ENCODE data around the gene WDR90. TPM values are rescaled to one million over a fixed set of nuclear protein-coding genes. Genes with fewer than 3 reads are reported as not detected.
A peak's percentile ranks its signal among the peaks of the same experiment; 100 is the strongest.

Gene WDR90
- total RNA-seq, 5 donors from 2014 or later (not counting 1 experiment from before 2014, with no cell fraction given): 19.7 to 35.7 (median 23.4) TPM

- Histone ChIP-seq H3K27ac (ENCODE audit: low read length) (peak overlapping the region; percentile 34), H3K4me3 (ENCODE audit: control insufficient read depth in 1 of 2, extremely low read depth in 1 of 2, low read length in 1 of 2) (no peak overlapping the region), H3K36me3 (ENCODE audit: control insufficient read depth in 2 of 2, extremely low read depth in 1 of 2, insufficient read depth in 1 of 2, low read length in 1 of 2) (no peaks in the 10 kb centered on the region), H3K9me3 (no peaks in the 10 kb centered on the region), H3K27me3 (replicated peaks in 1 of 2; ENCODE audit: control insufficient read depth in 2 of 2, extremely low read depth in 1 of 2, insufficient read depth in 2 of 2, low read length in 1 of 2) (peaks cover 0 to 32% of the 10 kb centered on the region in 2 experiments), H3K4me1 (ENCODE audit: control insufficient read depth in 1 of 2, extremely low read depth in 1 of 2, insufficient read depth in 2 of 2, low read length in 2 of 2) (peaks cover 18 to 63% of the 10 kb centered on the region in 2 experiments)
- peaks cover 20 to 45% (median 44%) of the 10 kb centered on the region in 3 donors for H3K4me1 Mint-ChIP-seq
- POLR2A ChIA-PET: no interaction called here
- H3K9me3 Mint-ChIP-seq: no peaks in the 10 kb centered on the region
- no peaks in the 10 kb centered on the region for H3K27me3 Mint-ChIP-seq
- 77% methylated on average over 10 of the region's 22 CpGs for WGBS (ENCODE audit: insufficient coverage)
- CTCF ChIA-PET: no interaction called here
- DNase-seq: no peak
- peak overlapping the region in 2 of 3 donors; percentile 17 to 82 for H3K4me3 Mint-ChIP-seq
- H3K36me3 Mint-ChIP-seq: no peaks in the 10 kb centered on the region
- H3K27ac Mint-ChIP-seq: no peak overlapping the region
- no peak for ATAC-seq (replicated peaks in 1 of 4)
Observed at GRCh38 chr16:693364-693763, 44.2 kb downstream of the WDR90 start.

- H3K4me1 Mint-ChIP-seq: peaks cover 20 to 43% (median 42%) of the 10 kb centered on the region in 3 donors
- H3K4me3 Mint-ChIP-seq: peak overlapping the region in 2 of 3 donors; percentile 17 to 82
- no peaks in the 10 kb centered on the region for H3K27me3 Mint-ChIP-seq
- DNase-seq (peak in 16 of 35 experiments; percentile 22 to 62 (median 48)), ATAC-seq (replicated peaks in 1 of 4) (no peak)
- CTCF ChIA-PET: no interaction called here
- no peaks in the 10 kb centered on the region for H3K36me3 Mint-ChIP-seq
- no peaks in the 10 kb centered on the region for H3K9me3 Mint-ChIP-seq
- POLR2A ChIA-PET: no interaction called here
- H3K27ac Mint-ChIP-seq: no peak overlapping the region
- peak overlapping the region; percentile 34 for H3K27ac ChIP-seq (ENCODE audit: low read length)
- H3K9me3 ChIP-seq: no peaks in the 10 kb centered on the region
- 10% methylated on average over 37 of the region's 37 CpGs for WGBS (ENCODE audit: insufficient coverage)
- H3K4me1 ChIP-seq (ENCODE audit: control insufficient read depth in 1 of 2, extremely low read depth in 1 of 2, insufficient read depth in 2 of 2, low read length in 2 of 2): peaks cover 18 to 62% of the 10 kb centered on the region in 2 experiments
- H3K27me3 ChIP-seq (replicated peaks in 1 of 2; ENCODE audit: control insufficient read depth in 2 of 2, extremely low read depth in 1 of 2, insufficient read depth in 2 of 2, low read length in 1 of 2): peaks cover 0 to 33% of the 10 kb centered on the region in 2 experiments
- peak overlapping the region in 1 of 2 donors; percentile 11 for H3K4me3 ChIP-seq (ENCODE audit: control insufficient read depth in 1 of 2, extremely low read depth in 1 of 2, low read length in 1 of 2)
- H3K36me3 ChIP-seq (ENCODE audit: control insufficient read depth in 2 of 2, extremely low read depth in 1 of 2, insufficient read depth in 1 of 2, low read length in 1 of 2): no peaks in the 10 kb centered on the region
Observed at GRCh38 chr16:693766-694165, 44.6 kb downstream of the WDR90 start.

GRCh38 chr16:694187-694862, 45.2 kb downstream of the WDR90 start:
- Histone ChIP-seq H3K4me1 (ENCODE audit: control insufficient read depth in 1 of 2, extremely low read depth in 1 of 2, insufficient read depth in 2 of 2, low read length in 2 of 2) (peaks cover 19 to 62% of the 10 kb centered on the region in 2 experiments), H3K9me3 (no peaks in the 10 kb centered on the region), H3K36me3 (ENCODE audit: control insufficient read depth in 2 of 2, extremely low read depth in 1 of 2, insufficient read depth in 1 of 2, low read length in 1 of 2) (no peaks in the 10 kb centered on the region), H3K4me3 (ENCODE audit: control insufficient read depth in 1 of 2, extremely low read depth in 1 of 2, low read length in 1 of 2) (peak overlapping the region; percentile 66 to 71), H3K27me3 (replicated peaks in 1 of 2; ENCODE audit: control insufficient read depth in 2 of 2, extremely low read depth in 1 of 2, insufficient read depth in 2 of 2, low read length in 1 of 2) (peaks cover 0 to 36% of the 10 kb centered on the region in 2 experiments), H3K27ac (ENCODE audit: low read length) (no peak overlapping the region)
- no peaks in the 10 kb centered on the region for H3K9me3 Mint-ChIP-seq
- peaks cover 20 to 43% (median 41%) of the 10 kb centered on the region in 3 donors for H3K4me1 Mint-ChIP-seq
- H3K27ac Mint-ChIP-seq: peak overlapping the region in 1 of 2 donors; percentile 66
- peak overlapping the region; percentile 72 to 82 (median 75) for H3K4me3 Mint-ChIP-seq
- WGBS (ENCODE audit: insufficient coverage): 5% methylated on average over 54 of the region's 64 CpGs
- ChIA-PET POLR2A (no interaction called here), CTCF (no interaction called here)
- H3K36me3 Mint-ChIP-seq: no peaks in the 10 kb centered on the region
- DNase-seq (peak in 2 of 35 experiments; percentile 24 to 45), ATAC-seq (replicated peaks in 1 of 4) (peak in 2 of 4 experiments; percentile 2 to 15)
- no peaks in the 10 kb centered on the region for H3K27me3 Mint-ChIP-seq

GRCh38 chr16:694863-695354, 45.7 kb downstream of the WDR90 start:
- no peaks in the 10 kb centered on the region for H3K36me3 Mint-ChIP-seq
- ChIA-PET POLR2A (interaction anchor here in 1 of 2 donors (0.6 kb wide), 1 partner anchor 19 kb away, joined by 6 read pairs; no protein-coding TSS in a partner anchor), CTCF (interaction anchor here in 1 of 2 donors (1.1 kb wide), 1 partner anchor 16 kb away, joined by 5 read pairs; no protein-coding TSS in a partner anchor)
- peaks cover 20 to 44% (median 37%) of the 10 kb centered on the region in 3 donors for H3K4me1 Mint-ChIP-seq
- no peaks in the 10 kb centered on the region for H3K9me3 Mint-ChIP-seq
- no peak for DNase-seq
- H3K27me3 Mint-ChIP-seq: no peaks in the 10 kb centered on the region
- H3K27ac ChIP-seq (ENCODE audit: low read length): no peak overlapping the region
- 2% methylated on average over 17 of the region's 37 CpGs for WGBS (ENCODE audit: insufficient coverage)
- peak; percentile 1 to 17 (median 2) for ATAC-seq (replicated peaks in 1 of 4)
- H3K27ac Mint-ChIP-seq: no peak overlapping the region
- H3K27me3 ChIP-seq (replicated peaks in 1 of 2; ENCODE audit: control insufficient read depth in 2 of 2, extremely low read depth in 1 of 2, insufficient read depth in 2 of 2, low read length in 1 of 2): peaks cover 0 to 39% of the 10 kb centered on the region in 2 experiments
- H3K36me3 ChIP-seq (ENCODE audit: control insufficient read depth in 2 of 2, extremely low read depth in 1 of 2, insufficient read depth in 1 of 2, low read length in 1 of 2): no peaks in the 10 kb centered on the region
- H3K4me3 ChIP-seq (ENCODE audit: control insufficient read depth in 1 of 2, extremely low read depth in 1 of 2, low read length in 1 of 2): peak overlapping the region; percentile 66 to 71
- H3K4me3 Mint-ChIP-seq: peak overlapping the region; percentile 28 to 82 (median 72)
- no peaks in the 10 kb centered on the region for H3K9me3 ChIP-seq
- peaks cover 14 to 62% of the 10 kb centered on the region in 2 experiments for H3K4me1 ChIP-seq (ENCODE audit: control insufficient read depth in 1 of 2, extremely low read depth in 1 of 2, insufficient read depth in 2 of 2, low read length in 2 of 2)

GRCh38 chr16:695355-696089, 46.4 kb downstream of the WDR90 start:
- Mint-ChIP-seq H3K36me3 (no peaks in the 10 kb centered on the region), H3K4me3 (peak overlapping the region; percentile 82 to 84 (median 84)), H3K4me1 (peaks cover 20 to 44% (median 35%) of the 10 kb centered on the region in 3 donors), H3K27ac (peak overlapping the region; percentile 84 to 91), H3K9me3 (no peaks in the 10 kb centered on the region), H3K27me3 (no peaks in the 10 kb centered on the region)
- ATAC-seq (replicated peaks in 1 of 4): peak; percentile 72 to 83 (median 76)
- peaks cover 0 to 45% of the 10 kb centered on the region in 2 experiments for H3K27me3 ChIP-seq (replicated peaks in 1 of 2; ENCODE audit: control insufficient read depth in 2 of 2, extremely low read depth in 1 of 2, insufficient read depth in 2 of 2, low read length in 1 of 2)
- peaks cover 14 to 64% of the 10 kb centered on the region in 2 experiments for H3K4me1 ChIP-seq (ENCODE audit: control insufficient read depth in 1 of 2, extremely low read depth in 1 of 2, insufficient read depth in 2 of 2, low read length in 2 of 2)
- H3K4me3 ChIP-seq (ENCODE audit: control insufficient read depth in 1 of 2, extremely low read depth in 1 of 2, low read length in 1 of 2): peak overlapping the region; percentile 69 to 71
- H3K36me3 ChIP-seq (ENCODE audit: control insufficient read depth in 2 of 2, extremely low read depth in 1 of 2, insufficient read depth in 1 of 2, low read length in 1 of 2): no peaks in the 10 kb centered on the region
- no peaks in the 10 kb centered on the region for H3K9me3 ChIP-seq
- H3K27ac ChIP-seq (ENCODE audit: low read length): peak overlapping the region; percentile 39
- WGBS (ENCODE audit: insufficient coverage): 1% methylated on average over 62 of the region's 71 CpGs
- peak in 32 of 35 experiments; percentile 25 to 80 (median 54) for DNase-seq
- CTCF ChIA-PET: interaction anchor here in 1 of 2 donors (1.1 kb wide), 1 partner anchor 16 kb away, joined by 5 read pairs; no protein-coding TSS in a partner anchor
- POLR2A ChIA-PET: interaction anchor here in 1 of 2 donors (0.6 kb wide), 1 partner anchor 19 kb away, joined by 6 read pairs; no protein-coding TSS in a partner anchor
